Fibroblast of the aortic adventitia (primary cell): ENCODE data around the gene CYB5R3. TPM values are rescaled to one million over a fixed set of nuclear protein-coding genes. Genes with fewer than 3 reads are reported as not detected.

ENCODE experiments used
- DNase-seq: peaks from one replicate; pipeline ENCODE4 v3.0.0-alpha.2; 2010; ENCODE audit warnings: low read depth
- H3K4me3 ChIP-seq: 2 replicates; pipeline ENCODE4 v1.5.1; 2011; ENCODE audit warnings: low read depth, mild to moderate bottlenecking, control low read depth, low read length, moderate library complexity
- CTCF ChIP-seq: IDR thresholded peaks from 2 replicates; pipeline ENCODE4 v1.5.1; 2011; ENCODE audit warnings: mild to moderate bottlenecking, low read length, control low read depth, inconsistent platforms; ENCODE audit not compliant: insufficient read depth
- total RNA-seq: library from RNA; depleted of rRNA; stranded (reverse); fragments of >200 nt; gene quantifications from 2 replicates; pipeline ENCODE4 v1.2.3, GENCODE V29; 2012; ENCODE audit warnings: low replicate concordance

Gene CYB5R3
- total RNA-seq, 1 donor, result 113 TPM

- DNase-seq, result no peak
- TF ChIP-seq CTCF, result no peak
Observed at GRCh38 chr22:42692239-42693054, 43.3 kb upstream of the CYB5R3 start.

GRCh38 chr22:42691440-42691839 lies 42.2 kb upstream of the CYB5R3 start:
- no peak for DNase-seq
- H3K4me3 ChIP-seq, result no peak overlapping the region
- no peak for TF ChIP-seq CTCF

More at GRCh38 chr22:42692239-42693054, 43.3 kb upstream of the CYB5R3 start:
- no peak overlapping the region for H3K4me3 ChIP-seq

DNA sequence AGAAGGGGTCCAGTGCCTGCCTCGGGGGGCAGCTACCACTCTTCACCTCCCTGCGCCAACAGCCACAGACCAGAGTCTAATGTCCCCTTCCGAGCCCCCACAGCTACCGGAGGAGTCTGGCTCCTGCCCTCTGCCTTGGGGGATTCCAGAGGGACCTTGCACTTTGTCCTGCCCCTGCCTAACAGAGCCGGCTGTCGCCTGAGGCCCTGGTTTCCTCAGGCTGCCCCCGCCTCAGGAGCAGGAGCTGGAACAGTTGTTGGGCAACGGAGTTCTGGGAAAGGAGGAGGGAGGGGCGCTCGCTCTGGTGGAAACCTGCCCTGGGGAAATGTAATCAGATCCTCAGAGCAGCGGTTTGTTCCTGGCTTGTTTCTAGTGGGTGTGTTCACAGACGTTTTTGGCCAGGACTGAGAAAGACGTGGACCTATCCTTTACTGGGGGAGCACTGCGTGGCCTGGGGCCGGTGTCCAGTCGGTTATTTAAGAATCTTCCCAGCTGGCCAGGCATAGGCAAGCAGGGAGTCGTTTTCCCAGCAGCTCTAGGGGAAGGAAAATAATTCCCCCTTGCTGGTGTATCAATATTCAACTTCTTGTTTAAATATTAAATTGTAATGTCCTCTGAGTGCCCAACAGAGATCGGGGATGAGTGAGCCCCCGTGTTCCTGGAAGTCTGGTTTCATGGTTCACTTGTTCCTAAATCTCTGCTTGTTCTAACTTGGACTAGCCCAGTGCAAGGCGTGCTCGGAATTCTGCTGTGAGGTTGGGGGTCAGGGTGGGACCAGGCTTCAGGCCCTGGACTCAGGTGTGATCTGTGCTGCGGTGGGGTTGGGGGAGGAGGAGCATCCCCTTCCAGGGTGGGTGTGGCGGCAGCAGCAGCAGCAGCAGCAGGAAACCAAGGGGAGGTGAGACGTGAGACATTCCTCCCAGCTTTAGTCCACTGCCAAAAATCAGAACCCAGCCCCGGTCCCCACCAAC lies 39.3 kb upstream of the CYB5R3 start:
- H3K4me3 ChIP-seq, result no peak overlapping the region
- peak; percentile 98 for DNase-seq
- no peak for TF ChIP-seq CTCF

DNA sequence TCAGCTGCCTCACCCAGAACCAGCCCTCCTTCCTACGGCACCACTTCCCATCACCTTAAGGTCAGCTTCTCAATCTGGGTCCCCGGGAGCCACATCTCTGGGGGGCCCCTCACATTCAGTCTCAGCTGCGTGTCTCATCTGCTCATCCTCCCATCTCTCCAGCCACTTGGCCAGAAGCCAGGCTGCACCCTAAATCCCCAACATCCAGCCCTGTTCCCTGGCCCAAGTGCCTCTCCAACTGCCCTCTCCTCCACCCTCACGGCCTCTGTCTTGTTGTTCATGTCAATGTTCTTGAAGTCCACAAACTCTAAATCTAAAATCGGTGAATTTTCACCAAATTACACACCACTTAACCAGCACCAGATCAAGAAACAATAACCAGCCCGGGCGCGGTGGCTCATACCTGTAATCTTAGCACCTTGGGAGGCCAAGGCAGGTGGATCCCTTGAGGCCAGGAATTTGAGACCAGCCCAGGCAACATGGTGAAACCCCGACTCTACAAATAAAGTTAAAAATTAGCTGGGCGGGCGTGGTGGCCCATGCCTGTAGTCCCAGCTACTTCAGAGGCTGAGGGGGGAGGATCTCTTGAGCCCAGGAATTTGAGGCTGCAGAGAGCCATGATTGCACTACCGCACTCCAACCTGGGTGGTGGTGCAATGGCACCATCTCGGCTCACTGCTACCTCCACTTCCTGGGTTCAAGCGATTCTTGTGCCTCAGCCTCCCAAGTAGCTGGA lies 37.7 kb upstream of the CYB5R3 start:
- no peak overlapping the region for H3K4me3 ChIP-seq
- TF ChIP-seq CTCF, result no peak
- DNase-seq, result no peak

DNA sequence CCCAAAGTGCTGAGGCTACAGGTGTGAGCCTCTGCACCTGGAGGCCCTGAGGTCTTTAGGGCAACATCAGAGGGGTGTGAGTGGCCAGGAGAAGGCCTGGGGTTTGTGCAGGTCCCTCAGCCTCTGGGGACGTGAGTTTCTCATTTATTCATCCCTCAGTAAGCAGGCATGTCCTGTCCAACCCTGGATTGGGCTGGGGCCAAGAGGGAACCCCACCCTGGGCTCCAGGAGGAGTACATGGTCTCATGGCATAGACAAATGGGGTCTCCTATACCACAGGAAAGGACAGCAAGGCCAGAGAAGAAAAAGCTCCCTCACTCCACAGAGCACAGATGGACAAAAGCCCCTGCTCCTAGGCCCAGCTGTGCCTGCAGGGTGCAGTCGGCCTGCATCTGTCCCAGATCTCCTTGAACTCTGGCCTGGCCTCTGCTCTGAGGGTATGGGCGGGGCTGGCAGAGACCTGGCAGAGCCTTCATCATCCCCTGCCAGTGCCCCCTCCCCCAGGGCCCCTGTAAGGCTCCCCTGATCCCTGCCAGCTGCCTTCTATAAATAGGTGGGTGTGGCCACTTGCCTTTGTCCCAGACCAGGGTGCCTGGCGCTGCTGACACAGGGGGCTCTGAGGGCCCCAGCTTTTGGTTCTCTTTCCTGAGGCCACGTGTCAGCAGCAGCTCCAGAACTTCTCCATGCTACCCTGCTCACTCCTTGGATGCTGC lies 36.9 kb upstream of the CYB5R3 start:
- TF ChIP-seq CTCF, result no peak
- peak; percentile 37 for DNase-seq
- no peak overlapping the region for H3K4me3 ChIP-seq
